Putamen (tissue), 1 donor: ENCODE results near the gene VRK3.

Experiments used
- DNase-seq: peaks from one replicate; pipeline ENCODE4 v3.0.0-alpha.2; 2016; ENCODE audit warnings: low spot score

VRK3 gene

DNA sequence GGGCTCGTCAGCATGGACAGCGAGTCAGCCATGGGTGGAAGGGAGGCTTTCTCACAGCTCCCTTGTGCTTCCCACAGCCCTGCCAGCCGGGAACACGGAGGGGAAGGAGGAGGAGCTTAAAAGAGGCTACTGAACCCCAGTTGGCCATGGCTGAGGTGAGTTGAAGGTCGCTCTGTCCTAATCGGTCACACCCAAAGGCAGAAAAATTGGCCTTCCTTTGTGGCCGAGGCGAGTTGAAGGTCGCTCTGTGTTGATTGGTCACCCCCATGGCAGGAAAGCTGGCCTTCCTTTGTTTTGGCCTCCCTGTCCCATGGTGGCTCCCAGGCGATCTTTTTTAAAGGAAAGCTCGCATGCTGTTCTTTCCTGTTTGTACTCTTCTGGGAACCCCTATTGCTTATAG, 5.8 kb upstream of the VRK3 start:
- no peak for DNase-seq

DNA sequence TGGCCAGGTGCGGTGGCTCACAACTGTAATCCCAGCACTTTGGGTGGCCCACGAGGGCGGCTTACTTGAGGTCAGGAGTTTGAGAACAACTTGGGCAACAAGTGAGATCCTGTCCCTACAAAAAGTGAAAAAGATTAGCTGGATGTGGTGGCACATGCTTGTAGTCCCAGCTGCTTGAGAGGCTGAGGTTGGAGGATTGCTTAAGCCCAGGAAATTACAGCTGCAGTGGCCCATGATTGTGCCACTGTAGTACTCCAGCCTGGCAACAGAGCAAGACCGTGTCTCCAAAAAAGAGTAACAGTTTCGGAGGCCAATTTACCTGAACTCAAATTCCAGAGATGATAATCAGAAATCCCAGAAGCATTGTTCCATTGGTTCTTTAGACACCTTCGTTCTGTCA, 5.1 kb upstream of the VRK3 start:
- DNase-seq: no peak

DNA sequence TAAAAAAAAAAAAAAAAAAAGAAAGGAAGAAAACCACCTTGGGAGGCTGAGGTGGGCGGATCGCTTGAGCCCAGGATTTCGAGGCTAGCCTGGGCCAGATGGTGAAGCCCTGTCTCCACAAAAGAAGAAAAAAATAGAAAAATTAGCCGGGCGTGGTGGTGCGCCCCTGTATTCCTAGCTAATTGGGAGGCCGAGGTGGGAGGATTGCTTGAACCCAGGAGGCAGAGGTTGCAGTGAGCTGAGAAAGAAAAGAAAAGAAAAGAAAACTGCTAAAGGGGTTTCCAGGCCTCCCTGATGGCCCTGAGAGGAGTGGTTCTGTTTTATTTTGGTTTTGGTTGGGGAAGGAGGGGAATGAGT, 1.4 kb upstream of the VRK3 start:
- no peak for DNase-seq

DNA sequence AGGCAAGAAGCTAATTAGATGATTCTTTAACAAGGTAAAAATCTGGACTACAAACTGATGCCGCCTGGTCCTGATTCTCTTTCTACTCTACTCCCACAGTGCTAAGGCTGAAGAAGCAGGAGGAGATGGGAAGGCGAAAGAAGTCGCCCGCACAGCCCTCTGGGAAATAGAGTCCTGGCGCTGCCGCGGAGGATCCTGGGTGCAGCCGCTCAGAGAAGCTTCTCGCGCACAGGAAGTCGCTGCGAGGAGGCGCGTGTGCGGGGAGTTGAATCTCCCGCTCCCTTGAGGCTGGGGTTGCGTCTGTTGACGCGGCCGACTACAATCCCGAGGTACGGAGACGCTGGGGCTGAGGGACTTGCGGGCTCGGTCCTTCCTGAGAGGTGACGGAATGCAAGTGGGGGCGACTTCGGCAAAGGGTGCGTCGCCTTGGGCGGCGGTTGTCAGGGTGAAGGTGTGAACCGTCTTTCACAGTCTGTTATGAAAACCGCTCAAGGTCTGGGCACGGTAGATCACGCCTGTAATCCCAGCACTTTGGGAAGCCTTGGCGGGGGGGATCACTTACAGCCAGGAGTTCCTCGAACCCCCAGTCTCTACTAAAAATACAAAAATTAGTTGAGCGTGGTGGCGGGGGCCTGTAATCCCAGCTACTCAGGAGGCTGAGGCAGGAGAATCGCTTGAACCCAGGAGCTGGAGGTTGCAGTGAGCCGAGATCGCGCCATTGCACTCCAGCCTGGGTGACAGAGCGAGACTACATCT, 800 bp upstream of the VRK3 start, which contains the start of gene ZNF473:
Gene ZNF473, plus strand, starts transcription at position 212 of the 756 bp plus-strand sequence. CDS start 5,078 bp downstream, outside the sequence.
- DNase-seq: peak; percentile 95

DNA sequence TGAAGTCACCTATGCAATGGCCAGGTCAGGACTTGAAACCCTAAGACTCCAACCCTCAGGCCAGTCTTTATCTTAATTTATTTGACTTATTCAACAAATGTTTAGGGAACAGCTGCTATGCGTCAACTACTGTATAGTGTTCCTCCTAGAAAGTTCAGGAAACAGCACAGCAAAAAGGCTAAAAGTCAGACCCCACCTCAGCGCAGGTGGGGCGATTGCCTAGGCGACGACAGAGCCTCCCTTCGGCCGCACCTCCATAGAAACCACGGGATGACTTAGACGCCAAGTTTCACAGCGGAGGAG, 502 bp downstream of the VRK3 start:
- no peak for DNase-seq

DNA sequence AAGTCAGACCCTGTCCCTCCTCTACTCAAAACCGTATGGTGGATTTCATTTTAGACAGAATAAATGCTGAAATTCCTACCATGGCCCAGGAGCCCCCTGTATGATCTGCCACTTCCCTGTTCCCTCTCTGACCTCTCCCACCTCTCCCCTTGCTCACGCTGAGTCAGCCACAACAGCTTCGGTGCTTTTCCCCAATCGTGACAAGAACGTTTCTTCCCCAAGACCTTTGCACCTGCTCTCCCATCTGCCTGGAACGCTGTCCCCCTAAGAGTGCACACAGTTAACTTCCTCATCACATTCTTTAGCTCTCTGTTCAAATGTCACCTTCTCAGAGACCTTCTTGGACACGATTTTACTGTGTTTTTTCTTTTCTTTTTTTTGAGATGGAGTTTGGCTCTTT, 2.3 kb downstream of the VRK3 start:
- no peak for DNase-seq

DNA sequence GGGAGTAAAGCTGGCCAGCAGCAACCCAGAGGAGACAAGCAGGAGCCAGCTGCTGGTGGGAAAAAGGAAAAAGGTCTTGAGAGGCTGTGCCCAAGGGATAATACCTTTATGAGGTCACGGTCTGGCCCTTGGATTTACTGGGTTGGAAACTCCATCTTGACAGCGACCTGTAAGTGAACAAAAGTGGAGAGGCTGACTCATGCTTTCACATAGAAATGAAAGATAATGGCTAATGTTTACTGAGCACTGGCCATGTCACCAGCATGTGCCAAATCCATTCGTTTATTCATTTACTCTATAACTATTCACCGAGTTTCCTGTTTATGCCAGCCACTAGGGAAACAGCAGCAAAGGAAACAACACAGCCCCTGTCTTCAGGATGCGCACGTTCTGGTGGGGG, 4.7 kb downstream of the VRK3 start:
- DNase-seq: no peak

DNA sequence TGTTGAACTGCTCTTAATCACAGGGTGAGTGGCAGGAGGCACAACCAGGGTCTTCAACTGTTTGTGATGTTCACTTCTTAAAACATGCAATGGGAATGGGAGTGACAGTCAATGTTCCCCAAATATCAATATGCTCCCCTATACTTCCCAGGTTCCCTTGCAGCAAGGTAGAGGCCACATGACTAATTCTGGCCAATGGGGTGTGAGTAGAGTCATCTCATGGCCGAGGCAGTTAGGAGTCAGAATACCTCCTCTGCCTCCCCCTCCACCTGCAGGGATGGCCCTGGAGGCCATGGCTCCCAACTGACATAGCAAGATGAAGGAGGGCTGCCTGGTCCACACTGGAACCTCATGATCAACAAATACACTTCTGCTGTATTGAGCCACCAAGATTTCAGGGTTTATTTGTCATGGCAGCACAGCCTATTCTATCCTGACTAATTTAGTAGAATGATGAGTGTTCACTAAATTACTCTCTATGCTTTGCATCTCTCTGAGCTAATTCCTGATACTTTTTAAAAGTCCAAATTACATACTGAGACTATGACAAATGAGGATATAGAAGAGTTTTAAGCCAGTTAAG, 8.9 kb downstream of the VRK3 start:
- no peak for DNase-seq

DNA sequence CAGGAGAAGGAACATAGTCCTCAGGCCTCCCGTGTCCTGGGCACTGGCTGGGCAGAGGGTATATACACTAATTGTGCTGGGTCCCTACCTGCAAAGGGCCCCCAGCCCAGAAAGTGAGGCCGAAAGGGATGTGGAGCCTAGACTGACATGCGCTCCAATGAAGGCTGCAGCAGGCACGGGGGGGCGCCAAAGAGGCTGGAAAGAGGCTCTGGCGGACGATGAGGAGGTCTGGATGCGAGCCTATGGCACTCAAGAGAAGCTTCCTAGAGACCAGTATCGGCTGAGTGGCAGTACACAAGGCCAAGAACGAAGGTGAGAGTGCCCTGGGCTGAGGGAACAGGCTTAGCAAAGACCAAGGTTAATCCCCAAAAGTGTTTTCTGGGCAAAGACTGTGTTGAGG, 16.6 kb downstream of the VRK3 start:
- no peak for DNase-seq

DNA sequence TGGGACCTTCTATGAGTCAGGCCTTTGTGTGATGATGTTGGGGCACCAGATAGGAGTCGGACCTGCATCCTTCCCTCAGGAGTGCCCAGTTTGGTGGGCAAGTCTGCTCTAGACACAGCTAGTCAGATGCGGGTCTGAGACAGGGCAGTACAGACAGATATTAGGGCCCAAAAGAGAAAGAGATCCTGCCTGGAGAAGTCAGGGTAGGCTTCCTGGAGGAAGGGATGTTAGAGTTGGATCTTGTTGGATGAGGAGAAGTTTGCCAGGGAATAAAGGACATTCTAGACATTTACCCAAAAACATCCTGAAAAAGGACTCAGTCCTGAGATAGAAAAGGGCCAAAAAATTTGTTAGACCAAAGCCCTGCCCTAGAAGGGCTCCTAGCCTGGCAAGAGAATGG, 17.2 kb downstream of the VRK3 start:
- no peak for DNase-seq

DNA sequence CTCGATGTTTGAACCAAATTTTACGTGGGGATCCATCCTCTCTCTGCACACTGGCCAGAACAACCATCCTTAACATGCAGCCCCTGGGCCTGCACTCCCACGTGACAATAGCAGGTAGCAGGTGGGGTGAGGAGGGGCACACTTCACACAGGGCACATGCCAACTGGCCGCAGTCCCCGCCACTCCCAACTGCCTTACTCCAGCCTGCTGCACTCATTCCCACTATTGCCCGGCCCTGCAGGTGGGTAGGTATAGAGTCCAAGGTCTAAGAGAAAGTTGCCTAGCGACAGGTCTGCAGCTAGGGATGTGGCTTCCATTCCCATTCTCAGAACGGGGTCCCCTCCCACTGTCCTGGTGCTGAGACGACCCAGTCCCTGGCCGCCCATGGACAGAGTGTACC, 18.0 kb downstream of the VRK3 start:
- DNase-seq: no peak

DNA sequence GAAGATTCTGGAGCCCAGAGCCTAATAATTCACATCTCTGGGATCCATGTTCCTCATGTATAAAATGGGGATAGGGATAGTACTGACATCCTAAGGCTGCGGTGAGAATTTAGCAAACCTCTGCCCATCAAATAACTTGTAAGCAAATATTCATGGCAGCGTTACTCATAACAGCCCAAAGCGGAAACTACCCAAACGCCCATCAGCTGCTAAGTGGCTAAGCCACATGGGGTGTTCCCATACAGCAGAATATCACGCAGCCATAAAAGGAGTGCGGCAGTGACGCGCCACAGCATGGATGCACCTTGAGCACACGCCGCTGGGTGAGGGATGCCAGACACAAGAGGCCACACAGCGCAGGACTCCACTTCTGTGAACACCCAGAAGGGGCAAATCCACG, 19.7 kb downstream of the VRK3 start:
- DNase-seq: no peak

DNA sequence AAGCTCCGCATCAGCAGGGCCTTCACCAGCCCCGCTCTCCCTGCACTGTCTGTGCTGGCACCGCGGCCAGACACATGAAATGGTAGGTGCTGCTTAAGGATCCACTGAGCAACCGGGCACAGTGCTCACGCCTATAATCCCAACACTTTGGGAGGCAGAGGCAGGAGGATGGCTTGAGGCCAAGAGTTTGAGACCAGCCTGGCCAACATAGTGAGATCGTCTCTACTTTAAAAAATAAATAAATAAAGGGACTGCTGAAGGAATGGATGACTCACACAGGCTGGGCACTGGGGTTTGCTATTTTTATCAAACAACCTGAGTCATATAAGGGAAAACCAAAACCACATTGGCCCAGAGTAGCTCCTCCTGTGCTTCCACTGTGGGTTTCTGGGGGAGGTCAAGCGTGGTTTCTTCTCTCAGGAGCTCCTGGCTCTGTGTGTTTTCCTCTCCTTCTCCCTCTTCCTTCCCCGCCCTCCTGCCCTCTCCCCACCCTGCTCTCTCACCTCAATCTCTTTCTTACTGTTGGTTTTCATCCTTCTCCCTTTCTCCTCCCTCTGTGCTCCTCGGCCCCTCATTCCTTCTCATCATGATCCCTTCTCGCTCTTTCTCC, 21.3 kb downstream of the VRK3 start:
- DNase-seq: no peak

DNA sequence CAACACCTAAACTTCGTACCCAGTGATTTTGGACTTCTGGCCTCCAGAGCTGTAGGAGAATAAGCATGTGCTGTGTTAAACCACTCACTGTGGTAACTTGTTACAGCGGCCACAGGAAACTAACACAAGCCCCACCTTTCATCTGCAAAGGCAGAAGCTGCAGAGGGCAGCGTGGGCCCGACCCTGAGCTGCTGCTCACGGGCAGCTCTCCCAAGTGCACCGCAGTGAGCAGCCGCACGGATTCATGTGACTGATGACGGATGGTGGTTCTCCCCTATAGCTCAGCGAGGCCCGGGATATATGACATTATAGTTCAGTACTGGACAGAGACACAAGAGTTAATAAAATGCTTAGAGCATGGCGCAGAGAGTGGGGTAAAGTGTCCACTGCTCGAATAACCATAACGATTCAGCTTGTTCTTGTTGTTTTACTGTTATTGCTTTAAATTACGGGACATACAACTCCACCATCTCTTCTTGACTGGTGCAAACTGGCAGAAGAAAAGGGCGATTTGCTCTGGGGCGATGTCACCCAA, 21.9 kb downstream of the VRK3 start:
- no peak for DNase-seq

DNA sequence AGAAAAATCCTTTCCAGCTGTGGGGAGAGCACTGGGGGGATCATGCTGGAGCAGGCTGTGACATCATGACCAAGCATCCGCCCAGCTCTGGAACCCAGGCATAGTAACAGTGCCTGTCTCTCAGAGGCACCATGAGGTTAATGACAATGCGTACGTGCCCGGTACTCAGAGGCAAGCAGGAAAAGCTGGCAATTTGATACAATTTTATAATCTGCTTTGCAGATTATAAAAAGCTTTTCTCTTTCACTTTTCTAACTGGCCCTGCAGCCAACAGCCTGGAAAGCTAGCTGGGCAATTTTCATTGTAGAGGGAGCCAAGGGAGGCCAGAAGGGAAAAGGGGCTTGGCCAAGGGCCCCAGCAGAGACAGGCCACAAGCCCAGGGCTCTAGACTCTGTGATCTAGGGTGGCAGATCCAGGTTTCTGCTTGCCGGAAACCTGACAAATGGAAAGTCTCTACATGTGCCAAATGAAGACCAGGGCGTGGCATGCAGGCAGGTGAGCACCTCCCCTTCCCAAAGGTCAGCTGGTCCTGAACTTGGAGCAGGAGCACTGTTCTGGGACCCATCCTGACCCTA, 22.7 kb downstream of the VRK3 start:
- DNase-seq: no peak

DNA sequence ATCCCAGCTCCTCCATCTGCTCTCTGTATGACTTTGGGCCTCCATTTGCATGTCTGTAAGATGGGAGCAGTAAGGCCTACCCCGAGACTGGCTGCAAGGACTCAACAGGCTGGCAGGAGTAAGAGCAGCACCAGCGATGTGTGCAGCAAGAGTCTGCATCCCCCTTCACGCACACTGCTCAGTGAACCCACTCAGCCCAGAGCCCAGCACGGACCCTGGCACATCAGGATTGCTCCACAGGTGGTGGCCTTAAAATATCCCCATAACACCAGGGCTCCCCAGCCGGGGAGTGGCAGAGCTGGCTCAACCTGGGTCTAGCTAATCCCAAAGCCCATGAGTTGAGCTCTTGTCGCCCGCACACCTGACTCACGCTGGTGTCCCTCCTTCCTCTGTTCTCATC, 23.4 kb downstream of the VRK3 start:
- DNase-seq: no peak

DNA sequence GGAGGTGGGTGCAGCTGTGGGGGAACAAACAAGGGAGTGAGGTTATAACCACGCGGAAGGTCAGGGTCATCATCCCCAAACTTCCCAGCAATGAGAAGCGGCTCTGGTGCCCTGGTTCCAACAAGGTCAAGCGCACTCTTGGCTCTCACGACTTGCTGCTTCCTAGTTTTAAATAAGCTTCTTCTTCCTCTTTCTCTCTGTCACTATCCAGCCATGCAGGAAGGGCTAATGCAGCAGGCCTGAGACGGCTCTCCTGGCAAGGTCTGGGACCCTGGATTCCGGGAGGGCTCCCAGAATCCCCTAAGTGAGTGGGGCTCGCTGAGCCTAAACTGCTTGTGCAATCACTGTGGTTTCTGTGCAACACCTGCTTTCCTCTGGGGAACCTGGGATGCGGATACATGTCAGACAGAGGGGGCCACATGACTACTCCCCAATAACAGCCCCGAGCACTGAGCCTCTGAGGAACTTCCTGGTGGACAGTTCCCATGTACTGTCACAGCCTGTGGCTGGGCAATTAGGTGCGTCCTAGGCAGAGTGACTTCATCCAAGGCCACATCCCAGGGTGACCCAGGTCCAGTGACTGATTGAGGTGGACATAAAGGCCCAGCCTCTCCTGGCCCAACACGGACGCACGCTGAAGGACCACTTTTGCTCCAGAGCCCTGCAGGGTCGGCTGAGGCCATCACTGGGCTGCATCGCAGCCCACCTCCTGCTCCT, 24.2 kb downstream of the VRK3 start:
- DNase-seq: no peak

DNA sequence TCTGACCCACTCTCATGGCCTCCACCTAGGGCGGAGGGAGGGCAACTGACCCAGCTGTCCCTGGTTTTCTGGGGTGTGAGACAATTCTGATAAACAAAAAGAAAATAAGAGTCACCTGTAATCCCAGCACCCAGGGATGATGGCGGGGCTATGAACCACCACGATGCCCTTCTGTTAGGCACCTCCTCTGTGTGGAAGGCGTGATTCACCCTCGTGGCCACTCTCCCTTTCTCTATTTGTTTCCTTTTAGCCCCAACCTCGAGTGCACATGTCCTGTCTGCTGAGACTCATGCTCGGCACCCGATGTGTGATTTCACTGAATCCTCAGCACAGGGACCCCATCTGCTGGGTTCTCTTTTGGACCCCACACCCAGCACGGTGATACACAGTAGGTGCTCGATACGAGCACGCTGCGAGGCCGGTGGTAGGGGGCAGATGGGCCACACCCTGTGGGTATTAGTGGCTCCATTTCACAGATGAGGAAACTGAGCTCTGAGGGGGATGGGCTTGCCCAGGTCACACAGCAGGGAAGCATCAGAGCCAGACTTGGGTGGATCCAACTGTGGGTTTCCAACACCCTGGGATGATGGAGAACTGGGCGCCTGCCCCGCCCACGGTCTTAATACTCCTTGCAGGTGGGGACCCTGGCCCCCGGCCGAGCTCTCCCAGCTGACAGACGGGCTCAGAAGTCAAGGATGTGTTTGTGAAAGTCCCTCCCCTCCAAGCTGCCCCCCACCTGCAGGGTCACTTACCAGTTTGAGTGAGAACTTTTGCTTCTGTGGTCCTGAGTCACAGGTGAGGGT, 24.9 kb downstream of the VRK3 start:
- no peak for DNase-seq

DNA sequence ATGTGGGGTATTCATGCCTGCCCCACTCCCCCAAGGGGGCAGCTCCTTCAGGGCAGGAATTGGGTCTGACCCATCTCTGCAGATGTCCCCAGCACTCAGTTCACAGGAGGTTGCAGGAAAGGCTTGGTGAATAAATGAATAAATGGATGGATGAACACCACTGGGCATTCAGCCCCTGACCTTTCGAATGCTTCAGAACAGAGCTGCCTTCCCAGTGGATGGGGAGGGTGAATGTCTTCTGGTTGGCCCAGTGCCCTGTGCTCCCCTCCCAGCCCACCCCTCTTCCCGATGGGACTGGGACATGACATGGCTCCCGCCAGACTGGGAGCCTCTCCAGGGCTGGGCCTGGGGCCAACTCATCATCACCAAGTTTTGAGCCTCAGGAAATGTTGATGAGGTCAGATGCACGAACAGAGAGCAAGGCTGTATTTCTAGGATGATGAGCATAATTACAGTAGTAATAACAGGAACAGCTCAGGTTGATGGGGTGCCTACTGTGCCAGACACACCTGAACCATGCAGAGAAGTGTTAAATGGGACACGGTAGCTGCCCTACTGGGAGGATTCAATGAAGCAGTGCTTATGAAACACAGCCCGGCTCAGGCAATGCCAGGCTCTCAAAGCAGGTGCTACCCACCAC, 25.7 kb downstream of the VRK3 start:
- DNase-seq: no peak

DNA sequence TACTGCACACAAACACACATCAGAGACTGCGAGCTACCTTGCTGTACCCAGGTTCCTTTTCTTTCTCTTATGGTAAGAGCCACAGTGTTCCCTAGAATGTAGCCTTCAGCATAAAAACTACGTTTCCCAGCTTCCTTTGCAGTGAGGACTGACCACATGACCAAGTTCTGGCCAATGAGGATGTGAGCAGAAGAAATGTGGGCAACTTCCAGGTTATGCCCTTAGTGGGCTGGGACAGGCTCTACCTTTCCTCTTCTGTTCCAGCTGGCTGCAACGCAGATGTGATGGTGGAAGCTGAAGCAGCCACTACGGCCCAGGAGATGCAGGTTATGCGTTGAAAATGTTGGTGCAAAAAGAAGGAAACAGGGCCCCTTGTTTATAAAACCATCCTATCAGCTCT, 27.5 kb downstream of the VRK3 start:
- no peak for DNase-seq

DNA sequence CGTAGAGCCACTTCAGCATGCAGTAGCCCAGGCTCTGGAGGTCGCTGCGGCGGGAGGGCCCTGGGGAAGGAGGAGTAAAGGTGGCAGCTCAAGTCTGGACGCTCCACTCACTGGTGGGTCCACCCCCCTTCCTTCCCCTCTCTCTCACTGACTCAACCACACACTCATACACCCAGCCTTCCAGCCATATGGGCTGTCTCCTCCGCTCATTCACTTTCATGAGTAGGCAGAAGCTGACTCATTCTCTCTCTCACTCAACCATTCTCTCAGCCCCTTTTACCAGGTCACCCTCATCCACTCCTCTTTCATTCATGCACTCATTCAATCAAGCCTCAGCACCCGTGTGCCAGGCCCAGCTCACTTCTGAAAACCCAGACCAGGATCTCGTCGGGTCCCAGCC, 36.7 kb downstream of the VRK3 start:
- DNase-seq: peak; percentile 47
